HepG2 (cell line): ENCODE results near the gene NTN5. TPM values are rescaled to one million over a fixed set of nuclear protein-coding genes. Genes with fewer than 3 reads are reported as not detected.
A peak's percentile ranks its signal among the peaks of the same experiment; 100 is the strongest.

Source experiments
- ATAC-seq: fragments of 200-7000 bp; cut with Tn5 transposase; 3 replicates; pipeline ENCODE4 v1.9.1; 2020; ENCODE audit warnings: mild to moderate bottlenecking, moderate library complexity
- BruUV-seq: library from RNA; stranded (reverse); fragments of 400-500 nt; replicated peaks from 2 replicates; lab custom pipeline; 2021; lab: Mats Ljungman, UMichigan
- CTCF ChIA-PET: fragments of 300-600 bp; formaldehyde crosslinking; extraction: SDS; loops from one replicate; lab custom pipeline; 2021; ENCODE audit warnings: low total read pairs, inconsistent platforms, low intra/inter-chr PET ratio; lab: Yijun Ruan, JAX
- POLR2A ChIA-PET: fragments of 350-600 bp; sonication (Branson Sonifier 250); formaldehyde crosslinking; loops from one replicate; lab custom pipeline; 2020; ENCODE audit warnings: antibody characterized with exemption, inconsistent platforms; lab: Yijun Ruan, JAX
- DNase-seq: peaks from one replicate; pipeline ENCODE4 v3.0.0-alpha.2; 2015; ENCODE audit warnings: low spot score
- FAIRE-seq: peaks from 3 replicates; lab custom pipeline; 2011; peaks lifted over from hg19 to GRCh38; lab: Jason Lieb, UNC
- H2AFZ ChIP-seq: one replicate; pipeline ENCODE4 v1.6.1; 2011; ENCODE audit warnings: low read length, inconsistent platforms
- H3K27ac ChIP-seq: fragments of 300-600 bp; 3 replicates; pipeline ENCODE4 v1.8.0; 2011; ENCODE audit warnings: mixed run types, mild to moderate bottlenecking, mixed read lengths, low read length, inconsistent platforms; ENCODE audit not compliant: insufficient read depth; ENCODE audit errors: extremely low read length
- H3K27me3 ChIP-seq, 2 experiments: fragments of 200-600 bp in 1 of 2; 2 replicates in 1 of 2; 3 replicates in 1 of 2; pipeline versions ENCODE4 v1.6.0 to v1.8.0; 2011; ENCODE audit warnings: low read length in 2 of 2, mild to moderate bottlenecking in 2 of 2, moderate library complexity in 2 of 2, inconsistent platforms in 1 of 2; ENCODE audit not compliant: insufficient read depth in 2 of 2, control insufficient read depth in 1 of 2
- H3K36me3 ChIP-seq, 2 experiments: fragments of 200-600 bp in 1 of 2; replicated peaks in 1 of 2; 2 replicates in 1 of 2; 3 replicates in 1 of 2; pipeline versions ENCODE4 v1.5.1 to v1.8.0; 2011; ENCODE audit warnings: low read length in 2 of 2, inconsistent platforms in 1 of 2; ENCODE audit not compliant: insufficient read depth in 2 of 2, control insufficient read depth in 1 of 2
- H3K4me1 ChIP-seq: 2 replicates; pipeline ENCODE4 v1.5.1; 2012; ENCODE audit warnings: low read length, inconsistent platforms; ENCODE audit not compliant: insufficient read depth
- H3K4me2 ChIP-seq: 2 replicates; pipeline ENCODE4 v1.6.0; 2011; ENCODE audit warnings: low read depth, low read length, inconsistent platforms
- H3K4me3 ChIP-seq, 3 experiments: fragments of 200-600 bp in 1 of 3; sonication (generic), shearing (Covaris generic) in 1 of 3; replicated peaks in 1 of 3; 2 replicates each; pipeline ENCODE4 v1.5.1; 2011 to 2016; ENCODE audit warnings: low read length in 3 of 3, inconsistent platforms in 2 of 3, low read depth in 2 of 3, mild to moderate bottlenecking in 2 of 3, control low read depth in 1 of 3, mixed read lengths in 1 of 3; ENCODE audit not compliant: insufficient read depth in 1 of 3
- H3K79me2 ChIP-seq: one replicate; pipeline ENCODE4 v1.6.1; 2011; ENCODE audit warnings: low read length, inconsistent platforms; ENCODE audit not compliant: insufficient read depth
- H3K9ac ChIP-seq: 2 replicates; pipeline ENCODE4 v1.6.0; 2011; ENCODE audit warnings: mild to moderate bottlenecking, low read depth, low read length, inconsistent platforms; ENCODE audit not compliant: insufficient read depth
- H3K9me3 ChIP-seq: 2 replicates; pipeline ENCODE4 v1.5.1; 2012; ENCODE audit warnings: mild to moderate bottlenecking, low read length
- H4K20me1 ChIP-seq: 2 replicates; pipeline ENCODE4 v1.6.0; 2011; ENCODE audit warnings: inconsistent platforms, mild to moderate bottlenecking, low read length, moderate library complexity; ENCODE audit not compliant: insufficient read depth
- AGO2 ChIP-seq: fragments of 200-400 bp; formaldehyde crosslinking; optimal IDR thresholded peaks from 2 replicates; pipeline ENCODE3; 2017; ENCODE audit warnings: mild to moderate bottlenecking, low read depth, low read length, moderate library complexity
- CHCHD3 ChIP-seq: sonication (generic); formaldehyde crosslinking; IDR thresholded peaks from 2 replicates; pipeline ENCODE4 v1.8.0; 2022; ENCODE audit warnings: mild to moderate bottlenecking, missing genetic modification reagents, moderate library complexity
- HDAC2 ChIP-seq: sonication (generic); formaldehyde crosslinking; IDR thresholded peaks from 2 replicates; pipeline ENCODE4 v1.4.0; 2020; ENCODE audit warnings: missing genetic modification reagents
- HNRNPK ChIP-seq: fragments of 200-400 bp; formaldehyde crosslinking; IDR thresholded peaks from 2 replicates; pipeline ENCODE4 v1.6.1; 2018; ENCODE audit warnings: low read length, low read depth, moderate library complexity, mild to moderate bottlenecking; ENCODE audit not compliant: poor library complexity, severe bottlenecking
- HNRNPL ChIP-seq: fragments of 200-400 bp; formaldehyde crosslinking; IDR thresholded peaks from 2 replicates; pipeline ENCODE4 v1.6.1; 2017; ENCODE audit warnings: mild to moderate bottlenecking, low read depth, low read length
- IKZF5 ChIP-seq: IDR thresholded peaks from 2 replicates; pipeline ENCODE4 v1.6.1; 2018; ENCODE audit warnings: missing genetic modification reagents, mild to moderate bottlenecking, missing compliant biosample characterization
- MIER3 ChIP-seq: IDR thresholded peaks from 2 replicates; pipeline ENCODE4 v1.6.1; 2016; ENCODE audit warnings: missing compliant biosample characterization, borderline replicate concordance
- ZNF354B ChIP-seq: sonication (generic); formaldehyde crosslinking; IDR thresholded peaks from 2 replicates; pipeline ENCODE4 v1.8.0; 2022; ENCODE audit warnings: mild to moderate bottlenecking, missing genetic modification reagents
- ZNF530 ChIP-seq: sonication (generic); formaldehyde crosslinking; IDR thresholded peaks from 2 replicates; pipeline ENCODE4 v1.5.0; 2020; ENCODE audit warnings: low read depth, mild to moderate bottlenecking, missing genetic modification reagents
- ZNF550 ChIP-seq: sonication (generic); formaldehyde crosslinking; IDR thresholded peaks from 2 replicates; pipeline ENCODE4 v1.4.0; 2020; ENCODE audit warnings: mild to moderate bottlenecking, missing genetic modification reagents, borderline replicate concordance
- ZNF704 ChIP-seq: sonication (generic); formaldehyde crosslinking; IDR thresholded peaks from 2 replicates; pipeline ENCODE4 v1.8.1; 2023; ENCODE audit warnings: mild to moderate bottlenecking, inconsistent platforms, moderate library complexity, missing genetic modification reagents, borderline replicate concordance
- ZNF747 ChIP-seq: sonication (generic); formaldehyde crosslinking; IDR thresholded peaks from 2 replicates; pipeline ENCODE4 v1.8.1; 2023; ENCODE audit warnings: missing genetic modification reagents, mild to moderate bottlenecking, borderline replicate concordance
- WGBS: methylation state at CpG from one replicate; pipeline ENCODE4 v1.1.6; 2017; ENCODE audit warnings: low lambda C conversion rate; 5-methylcytosine and 5-hydroxymethylcytosine counted together
- in situ Hi-C: cut with HindIII; loops from 2 replicates; pipeline ENCODE4 v1.10.0; 2017; ENCODE audit warnings: low pct_unique_long_range_greater_than_20kb; ENCODE audit not compliant: extremely low pct_ligation_motif_present
- intact Hi-C: fragments of 100-400 bp; cut with micrococcal nuclease; formaldehyde crosslinking; loops from one replicate; pipeline ENCODE4 v1.10.0; 2022; ENCODE audit not compliant: unreplicated experiment
- polyA plus RNA-seq, 8 experiments: library from polyadenylated mRNA; depleted of rRNA in 3 of 8; stranded (reverse) in 7 of 8; unstranded in 1 of 8; fragments of >200 nt; fragmentation: Illumina TruSeq in 4 of 8; extraction: Trizol in 4 of 8; gene quantifications; 2 replicates each; pipeline versions ENCODE4 v1.2.1 to v1.2.3, GENCODE V29; 2011 to 2016; ENCODE audit warnings: low read depth in 4 of 8, missing spikeins in 1 of 8, mixed read lengths in 1 of 8; ENCODE audit not compliant: insufficient read depth in 1 of 8
- total RNA-seq, 5 experiments: library from RNA; depleted of rRNA; stranded (reverse); fragments of >200 nt; fragmentation: Illumina TruSeq; extraction: Trizol; gene quantifications; 2 replicates each; pipeline ENCODE4 v1.2.3, GENCODE V29; 2016; ENCODE audit warnings: low read depth in 1 of 5

NTN5 gene
- total and polyA plus RNA-seq, 2 of the 13 experiments (the other 11 are each of a cell fraction or from before 2014, with no cell fraction given): 0.05 TPM; not detected in 1

GRCh38 chr19:48629297-48629598 is 43.6 kb downstream of the NTN5 start:
- no peaks in the 10 kb centered on the region for H3K27me3 ChIP-seq
- FAIRE-seq: no peak
- BruUV-seq: no TSS peak

GRCh38 chr19:48628486-48629296 is 44.1 kb downstream of the NTN5 start:
- no peak overlapping the region for H3K9ac ChIP-seq
- no peak for TF ChIP-seq MIER3 (CRISPR knock-in tag)
- TF ChIP-seq ZNF704 (CRISPR knock-in tag): no peak
- no peak for TF ChIP-seq CHCHD3
- no peak for TF ChIP-seq ZNF354B (CRISPR knock-in tag)
- TF ChIP-seq ZNF530: no peak
- TF ChIP-seq ZNF747 (CRISPR knock-in tag): no peak
- TF ChIP-seq HDAC2 (CRISPR knock-in tag): no peak
- TF ChIP-seq AGO2: peak; percentile 9
- TF ChIP-seq HNRNPL: peak; percentile 29; the same call in 1 of the 2 replicates
- no peak for TF ChIP-seq IKZF5 (CRISPR knock-in tag)

More at GRCh38 chr19:48629297-48629598, 43.6 kb downstream of the NTN5 start:
- Histone ChIP-seq H4K20me1 (no peaks in the 10 kb centered on the region), H3K4me3 (no peak overlapping the region), H3K27ac (no peak overlapping the region), H3K4me1 (peaks cover 63% of the 10 kb centered on the region), H3K4me2 (no peak overlapping the region), H2AFZ (no peak overlapping the region), H3K9ac (no peak overlapping the region), H3K9me3 (no peaks in the 10 kb centered on the region), H3K79me2 (no peaks in the 10 kb centered on the region), H3K36me3 (no peaks in the 10 kb centered on the region)
- ChIA-PET CTCF (no interaction called here), POLR2A (no interaction called here)
- WGBS: 94% methylated on average over 18 of the region's 22 CpGs
- in situ Hi-C loops: no loop called here
- ATAC-seq (no peak), DNase-seq (no peak)
- TF ChIP-seq ZNF550 (CRISPR knock-in tag) (no peak), HNRNPK (peak; percentile 22)
- intact Hi-C loops: no loop called here

More at GRCh38 chr19:48628486-48629296, 44.1 kb downstream of the NTN5 start:
- no peak overlapping the region for H3K4me2 ChIP-seq
- no peaks in the 10 kb centered on the region for H4K20me1 ChIP-seq
- in situ Hi-C loops (no loop called here), intact Hi-C loops (no loop called here)
- CTCF ChIA-PET: no interaction called here
- no peak overlapping the region for H2AFZ ChIP-seq
- H3K27ac ChIP-seq: peak overlapping the region; percentile 69
- BruUV-seq: no TSS peak
- no peak for ATAC-seq
- H3K79me2 ChIP-seq: no peaks in the 10 kb centered on the region
- no peak overlapping the region for H3K4me3 ChIP-seq
- no peaks in the 10 kb centered on the region for H3K27me3 ChIP-seq
- 93% methylated on average over 34 of the region's 34 CpGs for WGBS
- no peaks in the 10 kb centered on the region for H3K9me3 ChIP-seq
- H3K4me1 ChIP-seq: peaks cover 59% of the 10 kb centered on the region
- DNase-seq: no peak
- no peak for FAIRE-seq
- no peaks in the 10 kb centered on the region for H3K36me3 ChIP-seq
- POLR2A ChIA-PET: interaction anchor here (1.8 kb wide), 1 partner anchor 10 kb away, joined by 20 read pairs; the partner anchor contains the start of genes RPL18 and SPHK2
